OCI-LY7 (cell line): Measurements from ENCODE around the gene RNF138. TPM values are rescaled to one million over a fixed set of nuclear protein-coding genes. Genes with fewer than 3 reads are reported as not detected.

Source experiments
- BruUV-seq: library from RNA; stranded (reverse); fragments of 400-500 nt; replicated peaks from 2 replicates; lab custom pipeline; 2021; lab: Mats Ljungman, UMichigan
- CTCF ChIA-PET: fragments of 300-600 bp; sonication (Branson Sonifier 250); formaldehyde crosslinking; loops from one replicate; lab custom pipeline; 2022; ENCODE audit warnings: antibody characterized with exemption; ENCODE audit not compliant: unreplicated experiment; lab: Charles Lee
- POLR2A ChIA-PET: fragments of 300-600 bp; sonication (Branson Sonifier 250); formaldehyde crosslinking; loops from one replicate; lab custom pipeline; 2022; ENCODE audit warnings: antibody characterized with exemption; lab: Charles Lee
- DNase-seq: peaks from one replicate; pipeline ENCODE4 v3.0.0-alpha.2; 2015; ENCODE audit warnings: low spot score
- H2AFZ ChIP-seq: fragments of 200-600 bp; sonication (generic), shearing (Covaris generic); 2 replicates; pipeline ENCODE4 v1.6.1; 2014; ENCODE audit warnings: mild to moderate bottlenecking, antibody characterized with exemption, low read length, moderate library complexity
- H3K27ac ChIP-seq: fragments of 200-600 bp; sonication (generic); 2 replicates; pipeline ENCODE4 v1.5.1; 2014; ENCODE audit warnings: mixed run types, low read depth, mild to moderate bottlenecking, moderate library complexity, low read length, inconsistent platforms; ENCODE audit not compliant: poor library complexity, severe bottlenecking
- H3K36me3 ChIP-seq: fragments of 200-600 bp; sonication (generic); 2 replicates; pipeline ENCODE4 v1.6.1; 2014; ENCODE audit warnings: mild to moderate bottlenecking, antibody characterized with exemption, low read length, moderate library complexity, mixed read lengths; ENCODE audit not compliant: insufficient read depth
- H3K4me1 ChIP-seq: fragments of 200-600 bp; sonication (generic); 2 replicates; pipeline ENCODE4 v1.5.1; 2014; ENCODE audit warnings: mild to moderate bottlenecking, low read length; ENCODE audit not compliant: insufficient read depth, poor library complexity, severe bottlenecking
- H3K4me2 ChIP-seq: fragments of 200-600 bp; sonication (generic); 2 replicates; pipeline ENCODE4 v1.6.1; 2014; ENCODE audit warnings: mild to moderate bottlenecking, low read length
- H3K4me3 ChIP-seq: fragments of 200-600 bp; sonication (generic); 2 replicates; pipeline ENCODE4 v1.5.1; 2014; ENCODE audit warnings: mild to moderate bottlenecking, low read depth, low read length; ENCODE audit not compliant: poor library complexity, severe bottlenecking
- H3K79me2 ChIP-seq: fragments of 200-600 bp; sonication (generic); 2 replicates; pipeline ENCODE4 v1.6.1; 2016; ENCODE audit warnings: low read depth, mild to moderate bottlenecking, low read length, moderate library complexity, mixed read lengths; ENCODE audit not compliant: insufficient read depth
- H3K9me2 ChIP-seq: fragments of 200-600 bp; sonication (generic); 2 replicates; pipeline ENCODE4 v1.6.1; 2016; ENCODE audit warnings: mild to moderate bottlenecking, low read length, mixed read lengths; ENCODE audit not compliant: insufficient read depth
- H3K9me3 ChIP-seq: fragments of 200-600 bp; sonication (generic); 2 replicates; pipeline ENCODE4 v1.6.1; 2014; ENCODE audit warnings: mild to moderate bottlenecking, mixed run types, low read length, mixed read lengths
- H4K20me1 ChIP-seq: fragments of 200-600 bp; sonication (generic); 2 replicates; pipeline ENCODE4 v1.6.1; 2014; ENCODE audit warnings: mild to moderate bottlenecking, antibody characterized with exemption, low read length, moderate library complexity, mixed read lengths; ENCODE audit not compliant: insufficient read depth
- EZH2phosphoT487 ChIP-seq: fragments of 200-600 bp; sonication (generic); IDR thresholded peaks from 2 replicates; pipeline ENCODE4 v1.6.1; 2018; ENCODE audit warnings: low read depth, borderline replicate concordance, mild to moderate bottlenecking, mixed run types, antibody characterized with exemption, low read length, moderate library complexity, mixed read lengths
- intact Hi-C: fragments of 100-400 bp; cut with micrococcal nuclease; formaldehyde crosslinking; loops from one replicate; pipeline ENCODE4 v1.10.0; 2022; ENCODE audit not compliant: unreplicated experiment
- total RNA-seq, 2 experiments: library from RNA; depleted of rRNA in 1 of 2; stranded (reverse); fragments of >200 nt in 1 of 2; shearing (Covaris generic) in 1 of 2; gene quantifications; 2 replicates each; pipeline ENCODE4 v1.2.3, GENCODE V29; 2014 to 2022
- TF ChIP-seq, protein P1 (sequence below): fragments of 200-600 bp; sonication (generic); conservative IDR thresholded peaks from 2 replicates; pipeline ENCODE4 v1.5.1; 2014; ENCODE audit warnings: mild to moderate bottlenecking, antibody characterized with exemption, low read length, moderate library complexity, mixed read lengths

Gene RNF138
- total RNA-seq, 2 experiments from 2014 or later: 25.8 to 32.7 TPM

DNA sequence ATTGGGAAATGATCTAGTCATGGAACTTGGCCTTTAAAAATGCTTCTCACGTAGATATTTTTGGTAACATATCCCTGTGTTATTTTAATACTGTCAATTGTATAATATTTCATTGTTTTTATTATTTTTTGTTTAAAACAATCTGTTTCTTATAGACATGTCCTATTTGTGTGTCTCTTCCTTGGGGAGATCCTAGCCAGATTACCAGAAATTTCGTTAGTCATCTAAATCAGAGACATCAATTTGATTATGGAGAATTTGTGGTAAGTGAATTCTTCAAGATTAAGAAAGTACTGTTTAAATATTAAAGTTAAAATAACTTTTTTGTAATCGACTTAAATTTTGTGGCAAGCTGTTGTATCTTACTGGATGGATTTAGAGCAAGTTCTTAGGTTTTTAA, 34.9 kb downstream of the RNF138 start:
- no TSS peak for BruUV-seq
- POLR2A ChIA-PET: no interaction called here

DNA sequence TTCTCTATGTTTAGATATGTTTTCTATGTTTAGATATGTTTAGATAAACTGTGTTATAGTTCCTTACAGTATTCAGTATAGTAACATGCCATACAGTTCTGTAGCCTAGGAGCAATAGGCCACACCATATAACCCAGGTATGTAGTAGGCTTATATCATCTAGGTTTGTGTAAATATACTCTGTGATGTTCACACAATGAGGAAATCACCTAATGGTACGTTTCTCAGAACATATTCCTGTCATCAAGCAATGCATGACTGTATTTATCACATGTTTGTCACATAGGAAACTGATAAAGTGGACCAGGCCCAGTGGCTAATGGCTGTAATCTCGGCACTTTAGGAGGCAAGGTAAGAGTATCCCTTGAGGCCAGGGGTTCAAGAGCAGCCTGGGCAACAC, 44.0 kb downstream of the RNF138 start:
- Histone ChIP-seq H3K36me3 (peaks cover 14% of the 10 kb centered on the region), H3K9me3 (no peaks in the 10 kb centered on the region), H3K4me3 (no peak overlapping the region), H3K4me1 (no peaks in the 10 kb centered on the region), H2AFZ (no peak overlapping the region), H3K4me2 (no peak overlapping the region), H3K79me2 (no peaks in the 10 kb centered on the region), H3K27ac (no peak overlapping the region), H4K20me1 (no peaks in the 10 kb centered on the region), H3K9me2 (no peaks in the 10 kb centered on the region)
- DNase-seq: no peak
- ChIA-PET POLR2A (interaction anchor here (0.5 to 0.6 kb wide), 2 partner anchors 29 to 592 kb away, joined by 5 to 8 read pairs; no protein-coding TSS in a partner anchor), CTCF (no interaction called here)
- intact Hi-C loops: no loop called here
- BruUV-seq: no TSS peak
- TF ChIP-seq EZH2phosphoT487: no peak
- TF ChIP-seq, protein P1, sequence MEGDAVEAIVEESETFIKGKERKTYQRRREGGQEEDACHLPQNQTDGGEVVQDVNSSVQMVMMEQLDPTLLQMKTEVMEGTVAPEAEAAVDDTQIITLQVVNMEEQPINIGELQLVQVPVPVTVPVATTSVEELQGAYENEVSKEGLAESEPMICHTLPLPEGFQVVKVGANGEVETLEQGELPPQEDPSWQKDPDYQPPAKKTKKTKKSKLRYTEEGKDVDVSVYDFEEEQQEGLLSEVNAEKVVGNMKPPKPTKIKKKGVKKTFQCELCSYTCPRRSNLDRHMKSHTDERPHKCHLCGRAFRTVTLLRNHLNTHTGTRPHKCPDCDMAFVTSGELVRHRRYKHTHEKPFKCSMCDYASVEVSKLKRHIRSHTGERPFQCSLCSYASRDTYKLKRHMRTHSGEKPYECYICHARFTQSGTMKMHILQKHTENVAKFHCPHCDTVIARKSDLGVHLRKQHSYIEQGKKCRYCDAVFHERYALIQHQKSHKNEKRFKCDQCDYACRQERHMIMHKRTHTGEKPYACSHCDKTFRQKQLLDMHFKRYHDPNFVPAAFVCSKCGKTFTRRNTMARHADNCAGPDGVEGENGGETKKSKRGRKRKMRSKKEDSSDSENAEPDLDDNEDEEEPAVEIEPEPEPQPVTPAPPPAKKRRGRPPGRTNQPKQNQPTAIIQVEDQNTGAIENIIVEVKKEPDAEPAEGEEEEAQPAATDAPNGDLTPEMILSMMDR: no peak

More for the DNA sequence above, 34.9 kb downstream of the RNF138 start:
- H3K36me3 ChIP-seq: peaks cover 66% of the 10 kb centered on the region
- H3K4me2 ChIP-seq: no peak overlapping the region
- no peak for DNase-seq
- intact Hi-C loops: no loop called here
- H3K9me3 ChIP-seq: no peaks in the 10 kb centered on the region
- H3K9me2 ChIP-seq: no peaks in the 10 kb centered on the region
- H3K79me2 ChIP-seq: no peaks in the 10 kb centered on the region; the same call in 1 of the 2 replicates
- TF ChIP-seq EZH2phosphoT487: no peak
- TF ChIP-seq, protein P1: no peak
- H3K27ac ChIP-seq: no peak overlapping the region
- H4K20me1 ChIP-seq: no peaks in the 10 kb centered on the region
- CTCF ChIA-PET: no interaction called here
- no peak overlapping the region for H2AFZ ChIP-seq
- H3K4me1 ChIP-seq: no peaks in the 10 kb centered on the region
- no peak overlapping the region for H3K4me3 ChIP-seq

DNA sequence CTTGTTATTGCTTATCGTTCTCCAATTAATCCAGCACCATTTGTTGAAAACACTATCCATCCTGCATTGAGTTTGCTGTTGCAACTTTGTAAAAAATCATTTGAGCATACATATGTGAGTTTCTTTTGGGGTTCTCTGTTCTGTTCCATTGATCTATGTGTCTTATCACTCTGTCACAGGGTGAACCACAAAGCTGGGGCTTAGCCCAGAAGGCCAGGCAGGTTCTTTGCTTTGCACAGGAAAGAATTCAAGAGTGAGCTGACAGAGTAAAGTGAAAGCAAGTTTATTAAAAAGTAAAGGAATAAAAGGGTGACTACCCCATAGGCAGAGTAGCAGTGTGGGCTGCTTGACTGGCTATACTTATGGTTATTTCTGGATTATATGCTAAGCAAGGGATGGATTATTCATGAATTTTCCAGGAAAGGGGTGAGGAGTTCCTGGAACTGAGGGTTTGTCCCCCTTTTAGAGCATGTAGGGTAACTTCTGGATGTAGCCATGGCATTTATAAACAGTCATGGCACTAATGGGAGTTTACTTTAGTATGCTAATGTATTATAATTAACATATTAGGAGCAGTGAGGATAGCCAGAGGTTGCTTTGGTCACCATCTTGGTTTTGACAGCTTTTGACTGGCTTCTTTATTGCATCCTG, 46.8 kb downstream of the RNF138 start:
- DNase-seq: no peak
- H3K79me2 ChIP-seq: no peaks in the 10 kb centered on the region
- intact Hi-C loops: no loop called here
- H2AFZ ChIP-seq: no peak overlapping the region
- ChIA-PET CTCF (no interaction called here), POLR2A (interaction anchor here (0.7 kb wide), 1 partner anchor 384 kb away, joined by 4 read pairs; no protein-coding TSS in a partner anchor)
- no peaks in the 10 kb centered on the region for H3K36me3 ChIP-seq
- no peak overlapping the region for H3K4me3 ChIP-seq
- no TSS peak for BruUV-seq
- H3K4me2 ChIP-seq: no peak overlapping the region
- no peak overlapping the region for H3K27ac ChIP-seq
- H3K9me3 ChIP-seq: no peaks in the 10 kb centered on the region
- H3K9me2 ChIP-seq: no peaks in the 10 kb centered on the region
- no peaks in the 10 kb centered on the region for H4K20me1 ChIP-seq
- TF ChIP-seq, protein P1: no peak
- no peak for TF ChIP-seq EZH2phosphoT487
- no peaks in the 10 kb centered on the region for H3K4me1 ChIP-seq
